ENCODE measurements around the gene PAPPA. TPM values are rescaled to one million over a fixed set of nuclear protein-coding genes. Genes with fewer than 3 reads are reported as not detected.

PAPPA gene
- total RNA-seq, 2 experiments from 2014 or later, result not detected

- DNase-seq (ENCODE audit: low spot score), result no peak
- ChIA-PET POLR2A (no interaction called here), CTCF (ENCODE audit: unreplicated experiment) (no interaction called here)
- Histone ChIP-seq H3K9me2 (ENCODE audit: insufficient read depth, low read length) (no peaks in the 10 kb centered on the region), H2AFZ (ENCODE audit: low read length) (no peak overlapping the region), H3K9me3 (ENCODE audit: low read length) (no peaks in the 10 kb centered on the region), H3K36me3 (ENCODE audit: insufficient read depth, low read length) (no peaks in the 10 kb centered on the region), H3K4me2 (ENCODE audit: low read length) (no peak overlapping the region), H3K27ac (ENCODE audit: low read depth, low read length, poor library complexity, severe bottlenecking) (no peak overlapping the region), H3K4me3 (ENCODE audit: low read depth, low read length, poor library complexity, severe bottlenecking) (no peak overlapping the region), H4K20me1 (ENCODE audit: insufficient read depth, low read length) (no peaks in the 10 kb centered on the region), H3K4me1 (ENCODE audit: insufficient read depth, low read length, poor library complexity, severe bottlenecking) (no peaks in the 10 kb centered on the region), H3K79me2 (ENCODE audit: insufficient read depth, low read depth, low read length) (no peaks in the 10 kb centered on the region)
- no peak for TF ChIP-seq EZH2phosphoT487 (IDR thresholded peaks at IDR 0.05; ENCODE audit: borderline replicate concordance, low read depth, low read length)
- intact Hi-C loops (cut with micrococcal nuclease; ENCODE audit: unreplicated experiment), result no loop called here
- BruUV-seq (replicated peaks), result no TSS peak
These were observed 115.7 kb downstream of the PAPPA start for GRCh38 chr9:116269250-116269649.

- intact Hi-C loops (cut with micrococcal nuclease; ENCODE audit: unreplicated experiment), result no loop called here
These were observed 117.0 kb downstream of the PAPPA start for GRCh38 chr9:116270546-116270945.

GRCh38 chr9:116271340-116271739 is 117.7 kb downstream of the PAPPA start:
- no TSS peak for BruUV-seq (replicated peaks)
- TF ChIP-seq CTCF (conservative IDR thresholded peaks at IDR 0.05; ENCODE audit: low read length) (no peak), EZH2phosphoT487 (IDR thresholded peaks at IDR 0.05; ENCODE audit: borderline replicate concordance, low read depth, low read length) (no peak)
- POLR2A ChIA-PET, result no interaction called here

More at GRCh38 chr9:116270546-116270945, 117.0 kb downstream of the PAPPA start:
- BruUV-seq (replicated peaks), result no TSS peak
- Histone ChIP-seq H3K4me1 (ENCODE audit: insufficient read depth, low read length, poor library complexity, severe bottlenecking) (no peaks in the 10 kb centered on the region), H3K4me2 (ENCODE audit: low read length) (no peak overlapping the region), H3K4me3 (ENCODE audit: low read depth, low read length, poor library complexity, severe bottlenecking) (no peak overlapping the region), H3K9me2 (ENCODE audit: insufficient read depth, low read length) (no peaks in the 10 kb centered on the region), H2AFZ (ENCODE audit: low read length) (no peak overlapping the region), H4K20me1 (ENCODE audit: insufficient read depth, low read length) (no peaks in the 10 kb centered on the region), H3K27ac (ENCODE audit: low read depth, low read length, poor library complexity, severe bottlenecking) (no peak overlapping the region), H3K79me2 (ENCODE audit: insufficient read depth, low read depth, low read length) (no peaks in the 10 kb centered on the region), H3K9me3 (ENCODE audit: low read length) (no peaks in the 10 kb centered on the region), H3K36me3 (ENCODE audit: insufficient read depth, low read length) (no peaks in the 10 kb centered on the region)
- ChIA-PET CTCF (ENCODE audit: unreplicated experiment) (no interaction called here), POLR2A (no interaction called here)
- TF ChIP-seq CTCF (conservative IDR thresholded peaks at IDR 0.05; ENCODE audit: low read length), result no peak
- TF ChIP-seq EZH2phosphoT487 (IDR thresholded peaks at IDR 0.05; ENCODE audit: borderline replicate concordance, low read depth, low read length), result no peak
- no peak for DNase-seq (ENCODE audit: low spot score)

More at GRCh38 chr9:116271340-116271739, 117.7 kb downstream of the PAPPA start:
- no peak for DNase-seq (ENCODE audit: low spot score)
- Histone ChIP-seq H3K36me3 (ENCODE audit: insufficient read depth, low read length) (no peaks in the 10 kb centered on the region), H3K79me2 (ENCODE audit: insufficient read depth, low read depth, low read length) (no peaks in the 10 kb centered on the region), H3K4me1 (ENCODE audit: insufficient read depth, low read length, poor library complexity, severe bottlenecking) (no peaks in the 10 kb centered on the region), H3K4me2 (ENCODE audit: low read length) (no peak overlapping the region), H3K4me3 (ENCODE audit: low read depth, low read length, poor library complexity, severe bottlenecking) (no peak overlapping the region), H4K20me1 (ENCODE audit: insufficient read depth, low read length) (no peaks in the 10 kb centered on the region), H3K9me2 (ENCODE audit: insufficient read depth, low read length) (no peaks in the 10 kb centered on the region), H2AFZ (ENCODE audit: low read length) (no peak overlapping the region), H3K9me3 (ENCODE audit: low read length) (no peaks in the 10 kb centered on the region), H3K27ac (ENCODE audit: low read depth, low read length, poor library complexity, severe bottlenecking) (no peak overlapping the region)
- intact Hi-C loops (cut with micrococcal nuclease; ENCODE audit: unreplicated experiment), result no loop called here
- CTCF ChIA-PET (ENCODE audit: unreplicated experiment), result no interaction called here
